ENCODE measurements around the gene APH1A. TPM values are rescaled to one million over a fixed set of nuclear protein-coding genes. Genes with fewer than 3 reads are reported as not detected.
"Not testable (repeated sequence)": the region's sequence is repeated elsewhere in the genome, so short reads cannot be mapped to it uniquely, and the experiment has no call there.

APH1A gene
- total and polyA plus RNA-seq, 2 donors = 73.0 to 114 TPM

GRCh38 chr1:150259758-150260669 is 8.8 kb downstream of the APH1A start:
- Histone ChIP-seq H3K27ac (ENCODE audit: low read depth) (no peak overlapping the region), H3K4me1 (ENCODE audit: insufficient read depth) (no peaks in the 10 kb centered on the region), H3K36me3 (ENCODE audit: insufficient read depth) (no peaks in the 10 kb centered on the region), H3K4me3 (ENCODE audit: low read depth, low read length) (no peak overlapping the region)
- WGBS = 24% methylated on average over 11 of the region's 11 CpGs
- DNase-seq (ENCODE audit: extremely low spot score) = no peak

- no peak overlapping the region for H3K27ac ChIP-seq (ENCODE audit: low read depth)
- WGBS = 49% methylated on average over 4 of the region's 4 CpGs
- DNase-seq (ENCODE audit: extremely low spot score) = no peak
- H3K4me1 ChIP-seq (ENCODE audit: insufficient read depth) = no peaks in the 10 kb centered on the region
- H3K4me3 ChIP-seq (ENCODE audit: low read depth, low read length) = no peak overlapping the region
- H3K36me3 ChIP-seq (ENCODE audit: insufficient read depth) = no peaks in the 10 kb centered on the region
These were observed 9.6 kb downstream of the APH1A start for GRCh38 chr1:150259217-150259616.

GRCh38 chr1:150257624-150258585 is 10.9 kb downstream of the APH1A start, which contains the start of gene CA14:
Gene CA14 (plus strand): TSS chr1:150257774. CDS start chr1:150258129, 355 bp downstream.
- no peaks in the 10 kb centered on the region for H3K36me3 ChIP-seq (ENCODE audit: insufficient read depth)
- H3K27ac ChIP-seq (ENCODE audit: low read depth) = no peak within 1 kb of the TSS
- H3K4me3 ChIP-seq (ENCODE audit: low read depth, low read length) = no peak within 1 kb of the TSS
- H3K4me1 ChIP-seq (ENCODE audit: insufficient read depth) = no peaks in the 10 kb centered on the region
- DNase-seq (ENCODE audit: extremely low spot score) = no peak
- 36% methylated on average over 13 of the region's 13 CpGs for WGBS

- H3K27ac ChIP-seq (ENCODE audit: low read depth) = no peak overlapping the region
- H3K36me3 ChIP-seq (ENCODE audit: insufficient read depth) = no peaks in the 10 kb centered on the region
- DNase-seq (ENCODE audit: extremely low spot score) = no peak
- no peak overlapping the region for H3K4me3 ChIP-seq (ENCODE audit: low read depth, low read length)
- H3K4me1 ChIP-seq (ENCODE audit: insufficient read depth) = no peaks in the 10 kb centered on the region
- 21% methylated on average over 14 of the region's 14 CpGs for WGBS
These were observed 12.1 kb downstream of the APH1A start for GRCh38 chr1:150256554-150257341.

- DNase-seq (ENCODE audit: extremely low spot score) = no peak
- no peak overlapping the region for H3K4me3 ChIP-seq (ENCODE audit: low read depth, low read length)
- 1% methylated on average over 1 of the region's 1 CpG for WGBS
- H3K4me1 ChIP-seq (ENCODE audit: insufficient read depth) = no peaks in the 10 kb centered on the region
- no peak overlapping the region for H3K27ac ChIP-seq (ENCODE audit: low read depth)
- no peaks in the 10 kb centered on the region for H3K36me3 ChIP-seq (ENCODE audit: insufficient read depth)
These were observed 12.6 kb downstream of the APH1A start for GRCh38 chr1:150256198-150256553.

GRCh38 chr1:150249936-150250335 is 18.9 kb downstream of the APH1A start:
- WGBS = 73% methylated on average over 2 of the region's 2 CpGs
- DNase-seq (ENCODE audit: extremely low spot score) = no peak
- H3K4me3 ChIP-seq (ENCODE audit: low read depth, low read length) = no peak overlapping the region
- H3K36me3 ChIP-seq (ENCODE audit: insufficient read depth) = no peaks in the 10 kb centered on the region
- no peaks in the 10 kb centered on the region for H3K4me1 ChIP-seq (ENCODE audit: insufficient read depth)
- H3K27ac ChIP-seq (ENCODE audit: low read depth) = no peak overlapping the region

GRCh38 chr1:150243003-150243402 is 25.8 kb downstream of the APH1A start:
- 82% methylated on average over 3 of the region's 3 CpGs for WGBS
- no peak for DNase-seq (ENCODE audit: extremely low spot score)

GRCh38 chr1:150237746-150238145 is 31.1 kb downstream of the APH1A start:
- DNase-seq (ENCODE audit: extremely low spot score) = no peak
- Histone ChIP-seq H3K36me3 (ENCODE audit: insufficient read depth) (no peaks in the 10 kb centered on the region), H3K4me3 (ENCODE audit: low read depth, low read length) (no peak overlapping the region), H3K27ac (ENCODE audit: low read depth) (no peak overlapping the region), H3K4me1 (ENCODE audit: insufficient read depth) (no peaks in the 10 kb centered on the region)
- WGBS = 96% methylated on average over 21 of the region's 21 CpGs

More at GRCh38 chr1:150243003-150243402, 25.8 kb downstream of the APH1A start:
- Histone ChIP-seq H3K4me3 (ENCODE audit: low read depth, low read length) (no peak overlapping the region), H3K27ac (ENCODE audit: low read depth) (no peak overlapping the region), H3K4me1 (ENCODE audit: insufficient read depth) (no peaks in the 10 kb centered on the region), H3K36me3 (ENCODE audit: insufficient read depth) (no peaks in the 10 kb centered on the region)

- H3K27ac ChIP-seq (ENCODE audit: low read depth); H3K36me3 ChIP-seq (ENCODE audit: insufficient read depth); H3K4me1 ChIP-seq (ENCODE audit: insufficient read depth); DNase-seq (ENCODE audit: extremely low spot score); H3K4me3 ChIP-seq (ENCODE audit: low read depth, low read length): not testable (repeated sequence)
- 91% methylated on average over 13 of the region's 13 CpGs for WGBS
These were observed 31.6 kb downstream of the APH1A start for GRCh38 chr1:150237176-150237575.

- Histone ChIP-seq H3K4me3 (ENCODE audit: low read depth, low read length) (peak overlapping the region; percentile 88), H3K27ac (ENCODE audit: low read depth) (no peak overlapping the region), H3K36me3 (ENCODE audit: insufficient read depth) (no peaks in the 10 kb centered on the region), H3K4me1 (ENCODE audit: insufficient read depth) (no peaks in the 10 kb centered on the region)
- 23% methylated on average over 10 of the region's 10 CpGs for WGBS
- no peak for DNase-seq (ENCODE audit: extremely low spot score)
These were observed 32.2 kb downstream of the APH1A start for GRCh38 chr1:150236614-150237100.

GRCh38 chr1:150235852-150236613 is 32.8 kb downstream of the APH1A start, which contains the start of gene ANP32E:
Gene ANP32E (minus strand): TSS chr1:150236112. CDS start chr1:150235786, 326 bp downstream.
- under 1% methylated on average over 33 of the region's 33 CpGs for WGBS
- Histone ChIP-seq H3K4me1 (ENCODE audit: insufficient read depth) (no peaks in the 10 kb centered on the region), H3K36me3 (ENCODE audit: insufficient read depth) (no peaks in the 10 kb centered on the region), H3K27ac (ENCODE audit: low read depth) (peak within 1 kb of the TSS; percentile 99), H3K4me3 (ENCODE audit: low read depth, low read length) (peak within 1 kb of the TSS; percentile 88)
- DNase-seq (ENCODE audit: extremely low spot score) = peak; percentile 99

GRCh38 chr1:150235294-150235851 is 33.4 kb downstream of the APH1A start:
- WGBS = under 1% methylated on average over 27 of the region's 27 CpGs
- H3K36me3 ChIP-seq (ENCODE audit: insufficient read depth) = no peaks in the 10 kb centered on the region
- peak overlapping the region; percentile 88 for H3K4me3 ChIP-seq (ENCODE audit: low read depth, low read length)
- H3K4me1 ChIP-seq (ENCODE audit: insufficient read depth) = no peaks in the 10 kb centered on the region
- DNase-seq (ENCODE audit: extremely low spot score) = no peak
- H3K27ac ChIP-seq (ENCODE audit: low read depth) = peak overlapping the region; percentile 99

All from urinary bladder (tissue), 4 donors.